Posterior vena cava (tissue), 2 donors: ENCODE results near the gene TXNRD2. TPM values are rescaled to one million over a fixed set of nuclear protein-coding genes. Genes with fewer than 3 reads are reported as not detected.
"Not testable (repeated sequence)": the region's sequence is repeated elsewhere in the genome, so short reads cannot be mapped to it uniquely, and the experiment has no call there.

Source experiments
- DNase-seq: peaks from one replicate; pipeline ENCODE4 v3.0.0-alpha.2; 2020; ENCODE audit warnings: low spot score
- intact Hi-C, 2 donors: fragments of 100-400 bp; cut with DNase I; formaldehyde crosslinking; loops; one replicate each; pipeline versions ENCODE4 v1.14.1 to v1.14.2; 2022 to 2023
- total RNA-seq, 2 donors: library from RNA; stranded (reverse); fragmentation: NEBNext Ultra II Directional; extraction: Animal tissue kit (Norgen Biotek cat#: 25700); gene quantifications; one replicate each; pipeline ENCODE4 v1.2.1, GENCODE V29; 2021
- donor health status: DM: yes; HTN: yes; CAD: no.
- donor health status: DM: yes; HTN: yes; CAD: no.

Gene TXNRD2
- total RNA-seq, 2 donors from 2014 or later = 13.9 to 19.2 TPM

GRCh38 chr22:19959043-19959586, 17.5 kb upstream of the TXNRD2 start:
- DNase-seq = peak; percentile 94
- intact Hi-C loops = no loop called here

DNA sequence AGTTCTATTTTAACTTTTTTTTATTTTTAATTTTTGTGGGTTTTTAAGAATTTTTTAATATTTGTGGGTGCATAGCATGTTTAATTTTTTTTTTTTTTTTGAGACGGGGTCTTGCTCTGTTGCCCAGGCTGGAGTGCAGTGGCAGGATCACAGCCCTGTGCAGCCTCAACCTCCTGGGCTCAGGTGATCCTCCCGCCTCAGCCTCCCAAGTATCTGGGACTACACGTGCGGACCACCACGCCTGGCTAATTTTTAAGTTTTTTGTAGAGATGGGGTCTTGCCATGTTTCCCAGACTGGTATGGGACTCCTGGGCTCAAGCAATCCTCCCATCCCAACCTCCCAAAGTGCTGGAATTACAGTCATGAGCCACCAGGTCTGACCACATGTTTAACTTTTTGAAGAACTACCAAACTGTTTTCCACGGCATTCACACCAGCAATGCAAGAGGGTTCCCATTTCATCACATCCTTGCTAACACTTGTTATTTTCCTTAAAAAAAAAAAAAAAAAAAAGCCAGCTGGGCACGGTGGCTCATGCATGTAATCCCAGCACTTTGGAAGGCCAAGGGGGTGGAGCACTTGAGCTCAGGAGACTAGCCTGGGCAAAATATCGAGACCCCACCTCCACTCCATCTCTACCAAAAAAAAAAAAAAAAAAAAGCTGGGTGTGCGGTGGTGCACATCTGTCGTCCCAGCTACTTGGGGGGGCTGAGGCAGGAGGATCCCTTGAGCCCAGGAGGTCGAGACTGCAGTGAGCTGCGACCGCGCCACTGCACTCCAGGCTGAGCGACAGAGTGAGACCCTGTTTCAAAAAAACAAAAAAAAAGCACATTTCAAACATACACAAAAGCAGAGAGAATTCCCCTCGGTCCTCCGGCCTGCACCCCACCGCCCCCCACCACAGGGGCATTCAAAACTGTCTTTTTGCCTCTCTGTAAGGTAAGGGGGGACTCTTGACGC, 16.7 kb upstream of the TXNRD2 start:
- intact Hi-C loops = no loop called here
- no peak for DNase-seq

DNA sequence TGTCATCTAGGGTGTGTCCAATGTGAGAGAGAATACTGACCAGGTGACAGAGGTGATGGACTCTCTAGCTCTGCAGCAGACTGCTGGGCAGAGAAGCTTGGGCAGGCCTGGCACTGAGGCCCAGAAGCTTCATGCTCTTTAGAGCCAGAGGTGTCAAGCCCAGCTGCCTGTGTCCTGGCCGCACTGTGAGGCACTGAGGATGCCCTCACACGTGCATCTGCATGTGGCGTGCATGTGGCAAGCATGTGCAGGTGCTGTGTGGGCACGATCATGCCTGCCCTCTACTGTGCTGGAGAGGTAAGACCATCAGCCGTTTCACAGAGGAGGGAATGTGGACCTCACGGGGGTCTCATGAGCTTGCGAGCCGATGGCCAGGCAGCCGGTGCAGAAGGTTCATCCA, 15.8 kb upstream of the TXNRD2 start:
- no peak for DNase-seq
- intact Hi-C loops = no loop called here

DNA sequence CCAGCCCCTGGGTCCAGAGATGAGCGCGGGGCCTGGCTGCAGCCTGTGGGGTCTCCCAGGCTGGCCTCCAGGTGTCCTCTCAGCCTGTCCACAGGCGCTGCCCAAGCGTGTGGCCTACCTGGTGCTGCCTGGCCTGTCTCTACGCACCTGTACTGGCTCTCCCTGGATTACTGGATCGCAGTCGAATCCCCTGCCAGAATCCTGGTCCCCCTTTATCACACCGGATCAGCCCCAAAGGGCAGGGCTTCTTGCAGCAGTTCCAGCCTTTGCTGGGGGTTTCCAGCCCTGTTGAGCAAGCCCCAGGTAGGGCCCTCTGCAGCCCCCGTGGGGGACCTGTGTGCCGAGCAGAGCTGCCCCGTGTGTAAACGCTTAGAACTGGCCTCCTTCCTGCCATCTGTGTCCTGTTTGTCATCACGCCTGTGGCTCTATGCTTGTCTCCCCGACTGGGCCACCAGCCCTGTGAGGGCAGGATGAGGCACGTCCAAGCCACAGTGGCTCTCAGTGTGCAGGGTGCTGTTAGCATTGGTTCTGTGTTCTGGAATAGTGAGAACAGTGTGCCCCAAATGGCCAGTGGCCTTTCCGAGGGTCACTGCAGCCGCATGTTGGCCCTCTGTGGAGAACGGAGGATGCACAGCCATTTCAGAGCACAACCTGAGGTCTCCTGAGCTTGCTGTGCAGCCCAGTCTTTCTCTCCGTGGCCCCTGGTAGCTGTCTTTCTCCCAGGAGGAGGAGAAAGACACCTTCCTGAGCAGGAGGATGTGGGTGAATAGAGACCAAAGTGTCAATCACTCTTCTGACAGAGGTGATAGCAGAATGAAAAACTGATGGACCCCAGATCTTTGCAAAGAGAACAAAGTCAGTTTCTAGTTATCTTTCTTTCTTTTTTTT, 13.9 kb upstream of the TXNRD2 start:
- intact Hi-C loops = no loop called here
- no peak for DNase-seq

DNA sequence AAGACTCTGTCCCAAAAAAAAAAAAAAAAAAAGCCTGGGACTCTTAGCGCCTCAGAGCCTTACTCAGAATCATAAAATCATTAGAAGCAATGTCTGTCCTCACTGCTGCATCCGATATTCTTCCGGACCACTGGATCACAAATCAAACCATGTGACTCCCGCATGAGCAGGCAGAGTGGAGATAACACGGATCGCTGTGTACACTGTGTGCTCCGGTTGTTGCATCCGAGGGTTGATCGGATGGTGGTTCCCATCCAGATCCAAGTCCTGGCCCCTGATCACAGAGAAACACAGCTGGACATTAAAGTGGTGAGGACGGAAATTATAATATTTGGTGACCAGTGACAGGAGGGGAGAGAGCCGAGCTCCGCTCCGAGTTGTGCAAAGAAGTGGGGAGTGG, 9.7 kb upstream of the TXNRD2 start:
- intact Hi-C loops = no loop called here
- no peak for DNase-seq

DNA sequence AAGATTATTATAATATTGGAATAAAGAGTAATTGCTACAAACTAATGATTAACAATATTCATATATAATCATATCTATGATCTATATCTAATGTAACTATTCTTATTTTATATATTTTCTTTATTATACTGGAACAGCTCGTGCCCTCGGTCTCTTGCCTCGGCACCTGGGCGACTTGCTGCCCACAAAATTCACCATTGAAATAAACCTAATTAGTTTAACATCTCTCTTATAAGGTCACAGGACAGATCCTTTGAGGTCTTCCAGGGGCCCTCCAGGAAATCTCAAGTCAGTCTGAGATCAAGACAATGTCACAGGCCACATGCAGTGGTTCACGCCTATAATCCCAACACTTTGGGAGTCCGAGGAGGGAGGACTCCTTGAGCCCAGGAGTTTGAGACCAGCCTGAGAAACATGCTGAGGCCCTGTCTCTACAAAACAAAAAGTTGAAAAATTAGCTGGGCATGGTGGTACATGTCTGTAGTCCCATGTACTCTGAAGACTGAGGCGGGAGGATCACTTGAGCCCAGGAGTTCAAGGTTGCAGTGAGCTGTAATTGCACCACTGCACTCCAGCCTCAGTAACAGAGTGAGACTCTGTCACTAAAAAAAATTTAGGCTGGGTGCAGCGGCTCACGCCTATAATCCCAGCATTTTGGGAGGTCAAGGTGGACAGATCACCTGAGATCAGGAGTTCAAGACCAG, 6.6 kb upstream of the TXNRD2 start:
- intact Hi-C loops = no loop called here
- DNase-seq = peak; percentile 34

DNA sequence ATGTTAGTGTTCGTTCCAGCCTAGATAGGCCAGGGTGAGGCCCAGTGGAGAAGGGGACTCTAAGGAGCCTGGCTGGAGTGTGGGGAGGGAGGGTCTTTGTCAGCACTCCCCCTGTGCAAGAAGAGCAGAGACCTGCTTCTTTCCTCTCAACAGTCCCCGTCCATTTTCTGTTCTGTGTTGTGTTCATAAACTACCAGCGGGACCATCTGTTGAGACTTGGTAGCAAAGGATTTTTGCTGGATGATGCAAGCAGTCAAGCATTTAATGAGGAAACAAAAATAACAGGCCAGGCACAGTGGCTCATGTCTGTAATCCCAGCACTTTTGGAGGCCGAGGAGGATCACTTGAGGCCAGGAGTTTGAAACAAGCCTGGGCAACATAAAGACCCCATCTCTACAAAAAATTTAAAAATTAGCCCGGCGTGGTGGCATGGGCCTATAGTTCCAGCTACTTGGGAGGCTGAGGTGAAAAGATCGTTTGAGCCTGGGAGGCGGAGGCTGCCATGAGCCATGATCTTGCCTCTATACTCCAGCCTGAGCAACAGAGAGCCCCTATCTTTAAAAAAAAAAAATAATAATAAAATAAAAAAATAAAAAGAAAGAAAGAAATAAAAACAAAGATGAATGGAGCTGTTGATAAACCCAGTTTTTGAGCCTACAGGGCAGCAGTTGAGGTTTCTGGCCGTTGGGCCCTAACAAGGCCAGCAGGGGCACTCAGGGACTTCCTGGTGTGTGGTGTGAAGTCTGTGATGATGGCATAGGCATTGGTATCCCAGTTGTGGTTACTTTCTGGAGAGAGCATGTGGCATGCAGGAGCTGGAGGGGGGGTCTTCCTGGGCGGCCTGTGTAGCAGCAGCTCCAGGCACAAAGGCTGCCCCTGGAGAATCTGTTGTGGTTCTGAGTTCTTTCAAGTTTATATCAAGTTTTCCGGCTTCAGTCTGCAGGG, 1.7 kb upstream of the TXNRD2 start:
- peak; percentile 58 for DNase-seq
- intact Hi-C loops = no loop called here

DNA sequence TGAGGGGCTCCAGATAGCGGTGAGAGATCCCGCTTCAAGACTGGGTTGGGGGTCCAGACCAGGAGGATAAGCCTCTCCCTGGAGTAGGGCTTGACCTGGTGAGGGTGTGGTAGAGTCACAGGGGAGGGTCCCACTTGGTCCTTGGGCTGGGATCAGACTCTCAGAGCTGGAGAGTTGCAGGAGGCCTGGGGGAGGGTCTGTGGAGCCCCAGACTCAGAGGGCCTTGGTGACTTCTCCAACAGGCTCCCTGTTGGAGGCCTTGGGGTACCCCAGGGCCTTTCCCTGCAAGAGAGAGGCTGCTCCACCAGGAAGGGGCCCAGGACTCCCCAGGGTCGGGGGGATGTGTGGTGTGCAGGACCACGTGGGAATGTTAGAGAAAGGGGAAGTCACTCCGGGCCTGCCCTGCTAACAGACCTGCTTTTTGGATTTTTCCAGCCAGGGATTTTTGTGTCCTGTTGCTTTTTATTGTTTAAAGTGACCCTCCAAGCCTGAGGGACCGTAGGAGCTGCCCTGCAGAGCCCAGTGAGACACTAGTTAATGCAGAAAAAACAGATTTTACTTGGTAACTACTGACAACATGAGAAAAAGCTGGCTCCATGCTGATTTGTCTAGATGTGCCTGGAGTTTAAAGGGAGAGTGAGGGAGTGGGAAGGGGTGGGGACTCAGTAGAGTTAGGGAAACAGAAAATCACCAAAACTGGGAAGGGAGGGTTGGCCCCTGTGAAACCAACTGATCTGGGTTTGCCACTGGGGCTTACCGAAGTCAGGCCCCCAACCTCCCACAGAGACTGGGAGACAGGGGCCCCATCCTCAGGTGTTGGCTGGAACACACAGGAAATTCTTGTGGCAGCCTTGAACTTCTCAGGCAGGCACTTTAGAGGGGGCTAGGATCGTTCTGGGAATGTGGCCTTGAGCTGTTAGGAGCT, 801 bp upstream of the TXNRD2 start:
- peak; percentile 78 for DNase-seq
- intact Hi-C loops = no loop called here

DNA sequence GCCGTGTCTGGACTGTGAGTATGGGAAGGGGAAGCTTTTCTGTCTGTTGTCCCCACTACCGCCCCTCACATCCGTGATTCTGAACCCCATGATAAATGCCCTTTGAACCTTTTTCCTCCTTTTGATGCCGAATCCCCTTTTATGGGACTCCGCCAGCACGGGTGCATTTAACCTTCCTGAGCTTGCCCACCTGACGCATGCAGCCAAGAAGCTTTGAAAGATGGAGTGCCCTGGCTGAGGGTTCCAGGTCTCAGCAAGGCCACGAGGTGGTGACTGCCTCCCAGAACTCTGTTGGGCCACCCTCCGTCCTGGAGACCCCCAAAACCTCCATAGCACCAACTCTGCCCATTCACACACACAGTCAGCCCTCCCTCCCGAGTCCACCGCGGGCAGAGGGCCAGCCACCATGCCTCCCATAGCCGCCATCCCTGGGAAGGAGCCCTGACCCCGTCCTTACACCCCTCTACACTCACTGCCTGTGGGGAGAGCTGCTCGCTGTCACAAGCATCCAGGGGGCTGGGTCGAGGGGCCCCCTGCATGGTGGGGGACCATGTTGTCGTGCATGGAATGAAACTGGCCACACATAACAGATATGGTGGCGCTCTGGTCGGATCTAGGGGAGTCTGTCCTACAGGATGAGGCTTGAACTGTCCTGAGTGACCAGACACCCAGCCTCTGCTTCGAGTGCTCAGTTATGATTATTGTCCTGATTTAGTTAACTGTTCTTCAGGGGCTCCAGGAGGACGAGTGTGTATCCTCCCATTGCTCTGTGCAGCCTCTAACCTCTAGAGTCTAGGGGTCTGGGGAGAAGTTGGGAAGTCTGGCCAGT, 868 bp downstream of the TXNRD2 start:
- intact Hi-C loops = no loop called here
- DNase-seq = peak; percentile 69

DNA sequence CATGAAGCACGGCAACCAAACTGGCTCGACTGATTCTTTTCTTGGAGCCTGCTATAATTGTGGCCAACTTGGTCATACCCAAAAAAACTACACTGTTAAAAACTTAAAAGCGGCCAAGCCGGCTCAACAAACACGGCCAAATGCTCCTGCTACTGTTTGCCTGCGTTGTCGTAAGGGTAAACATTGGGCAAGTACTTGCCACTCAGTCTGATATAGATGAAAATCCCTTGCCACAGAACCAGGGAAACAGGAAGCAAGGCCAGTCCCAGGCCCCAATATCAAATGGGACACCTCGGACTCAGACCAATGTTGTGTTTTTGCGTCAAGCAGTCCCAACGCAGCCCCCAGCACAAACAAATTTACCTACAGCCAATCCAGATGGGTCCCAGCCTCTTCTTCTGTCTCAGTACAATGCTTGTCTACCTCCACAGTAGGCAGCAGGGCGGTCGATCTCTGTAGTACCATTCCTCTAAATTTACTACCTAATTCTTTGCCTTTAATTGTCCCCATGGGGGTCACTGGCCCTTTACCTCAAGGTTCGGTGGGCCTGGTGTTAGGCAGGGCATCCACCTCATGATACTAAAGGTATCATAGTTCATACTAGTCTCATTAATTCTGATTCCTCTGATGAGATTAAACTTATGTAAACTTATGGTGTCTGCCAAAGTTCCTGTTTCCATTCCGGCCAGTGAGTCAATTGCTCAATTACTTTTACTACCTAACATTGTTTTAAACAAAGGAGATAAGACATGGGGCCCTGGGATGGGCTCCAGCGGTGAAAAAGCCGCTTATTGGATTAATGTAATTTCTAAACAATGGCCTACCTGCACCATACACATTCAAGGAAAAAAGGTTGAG, 3.8 kb downstream of the TXNRD2 start:
- intact Hi-C loops = no loop called here
- DNase-seq = peak; percentile 30

DNA sequence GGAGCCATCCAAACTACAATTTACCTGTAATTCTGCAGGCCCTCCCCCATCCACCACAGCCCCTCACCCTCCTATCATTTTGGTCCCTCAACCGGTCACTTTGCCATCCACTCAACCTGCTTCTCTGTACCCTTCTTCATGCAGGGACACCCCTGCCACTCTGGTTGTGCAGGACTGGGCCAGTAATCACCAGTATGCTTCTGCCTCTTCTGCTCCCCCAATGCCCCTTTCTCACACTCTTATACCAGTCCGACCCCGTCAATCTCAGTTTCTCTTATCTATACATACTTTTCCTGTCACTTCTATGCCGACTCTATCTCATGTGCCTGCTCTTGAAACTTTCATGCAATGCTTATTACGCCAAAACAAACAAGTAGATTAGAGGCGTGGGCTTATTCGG, 5.1 kb downstream of the TXNRD2 start:
- intact Hi-C loops = no loop called here
- peak; percentile 4 for DNase-seq

GRCh38 chr22:19935123-19935718, 6.4 kb downstream of the TXNRD2 start:
- intact Hi-C loops = not testable (repeated sequence)
- DNase-seq = peak; percentile 31

DNA sequence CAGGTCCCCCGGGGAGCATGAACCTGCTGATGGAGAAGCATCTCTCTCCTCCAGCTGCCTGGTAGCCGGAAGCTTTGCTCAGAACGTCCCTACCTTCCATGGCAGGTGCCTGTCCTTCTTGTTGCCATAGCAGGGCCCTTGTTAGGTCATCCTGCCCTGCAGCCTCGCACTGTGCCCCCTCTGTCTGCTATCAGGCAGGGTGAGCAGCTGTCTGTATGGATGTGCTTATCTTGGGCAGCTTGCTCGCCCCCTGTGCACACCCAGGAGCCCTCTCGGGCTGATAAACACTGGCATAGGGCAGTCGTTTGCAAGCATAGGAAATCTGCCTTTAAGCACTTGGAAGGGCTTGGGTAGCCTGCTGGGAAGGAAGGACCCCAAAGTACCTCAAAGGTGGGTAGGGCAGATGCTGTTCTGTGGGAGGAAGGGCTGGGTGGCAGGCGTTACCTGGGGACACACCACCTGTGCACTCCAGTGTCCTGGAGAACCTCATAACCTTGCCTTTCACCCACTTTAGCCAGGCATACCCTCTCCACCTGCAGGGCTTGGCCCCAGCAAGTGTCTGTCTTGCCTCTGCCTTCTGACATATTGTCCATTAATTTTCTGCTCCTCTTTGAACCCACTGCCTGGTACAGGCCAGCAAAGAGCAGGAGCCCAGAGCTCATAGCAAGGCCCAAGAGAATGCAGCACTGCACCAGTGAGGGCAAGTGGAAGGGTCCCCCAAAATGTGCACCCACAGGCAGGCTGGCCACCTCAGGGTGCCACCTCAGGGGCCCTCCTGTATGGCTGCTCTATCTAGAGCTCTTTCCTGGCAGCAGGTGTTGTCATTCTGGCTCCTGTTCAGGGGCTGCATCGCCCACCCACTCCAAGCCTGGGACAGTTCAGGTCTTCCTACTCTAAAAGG, 8.0 kb downstream of the TXNRD2 start:
- intact Hi-C loops = loop anchor here in 1 of 2 donors (1.0 kb wide), 1 partner anchor 35 kb away; no protein-coding TSS in a partner anchor
- peak; percentile 55 for DNase-seq
